CD4-positive, alpha-beta memory T cell (primary cell): ENCODE data around the gene RPL22. TPM values are rescaled to one million over a fixed set of nuclear protein-coding genes. Genes with fewer than 3 reads are reported as not detected.
A peak's percentile ranks its signal among the peaks of the same experiment; 100 is the strongest.
"Not testable (repeated sequence)": the region's sequence is repeated elsewhere in the genome, so short reads cannot be mapped to it uniquely, and the experiment has no call there.

Source experiments
- CTCF ChIA-PET: fragments of 350-600 bp; sonication (Branson Sonifier 250); formaldehyde crosslinking; loops from one replicate; lab custom pipeline; 2021; ENCODE audit warnings: inconsistent platforms; ENCODE audit not compliant: partially characterized antibody; lab: Charles Lee
- POLR2A ChIA-PET: fragments of 350-600 bp; sonication (Branson Sonifier 250); formaldehyde crosslinking; loops from one replicate; lab custom pipeline; 2021; ENCODE audit not compliant: partially characterized antibody; lab: Charles Lee
- DNase-seq, 5 donors: peaks; one replicate each; pipeline versions ENCODE4 v3.0.0 to v3.0.0-alpha.2; 2020 to 2022; ENCODE audit warnings: mixed read lengths in 1 of 5
- H3K27ac ChIP-seq: one replicate; pipeline ENCODE4 v1.7.0; 2013; ENCODE audit warnings: low read depth, low read length
- H3K27me3 ChIP-seq: 2 replicates; pipeline ENCODE4 v1.7.0; 2013; ENCODE audit warnings: mild to moderate bottlenecking, low read length, moderate library complexity; ENCODE audit not compliant: insufficient read depth
- H3K36me3 ChIP-seq: 2 replicates; pipeline ENCODE4 v1.7.0; 2013; ENCODE audit warnings: mild to moderate bottlenecking, low read length, moderate library complexity; ENCODE audit not compliant: insufficient read depth
- H3K4me1 ChIP-seq: 2 replicates; pipeline ENCODE4 v1.7.0; 2013; ENCODE audit warnings: mild to moderate bottlenecking, low read length, moderate library complexity; ENCODE audit not compliant: insufficient read depth
- H3K4me3 ChIP-seq, 2 donors: one replicate each; pipeline ENCODE4 v1.7.0; 2013; ENCODE audit warnings: low read length in 2 of 2, mild to moderate bottlenecking in 1 of 2
- H3K9me3 ChIP-seq, 2 donors: one replicate each; pipeline ENCODE4 v1.7.0; 2013; ENCODE audit warnings: low read length in 2 of 2, control low read depth in 1 of 2; ENCODE audit not compliant: control insufficient read depth in 1 of 2
- H3K27ac Mint-ChIP-seq, 7 donors: one replicate each; pipeline ENCODE4 v1.8.0; 2020 to 2021; ENCODE audit warnings: mixed read lengths in 7 of 7, mild to moderate bottlenecking in 6 of 7, inconsistent platforms in 3 of 7, moderate library complexity in 3 of 7
- H3K27me3 Mint-ChIP-seq, 2 donors: one replicate each; pipeline ENCODE4 v1.8.0; 2020 to 2021; ENCODE audit warnings: mixed read lengths in 2 of 2
- H3K36me3 Mint-ChIP-seq, 2 donors: one replicate each; pipeline ENCODE4 v1.8.0; 2020 to 2021; ENCODE audit warnings: mixed read lengths in 2 of 2, inconsistent platforms in 1 of 2, mild to moderate bottlenecking in 1 of 2
- H3K4me1 Mint-ChIP-seq, 4 donors: one replicate each; pipeline ENCODE4 v1.8.0; 2020 to 2021; ENCODE audit warnings: mixed read lengths in 4 of 4, mild to moderate bottlenecking in 1 of 4
- H3K4me3 Mint-ChIP-seq, 8 donors: one replicate each; pipeline ENCODE4 v1.8.0; 2020 to 2021; ENCODE audit warnings: mixed read lengths in 8 of 8, mild to moderate bottlenecking in 7 of 8, moderate library complexity in 6 of 8, inconsistent platforms in 3 of 8
- H3K9me3 Mint-ChIP-seq, 8 donors: one replicate each; pipeline ENCODE4 v1.8.0; 2020 to 2021; ENCODE audit warnings: mixed read lengths in 8 of 8, mild to moderate bottlenecking in 5 of 8, inconsistent platforms in 3 of 8, moderate library complexity in 1 of 8
- intact Hi-C: fragments of 100-400 bp; cut with micrococcal nuclease; formaldehyde crosslinking; loops from one replicate; pipeline ENCODE4 v1.15.1; 2023
- polyA plus RNA-seq, 2 donors: library from polyadenylated mRNA; unstranded; fragments of 300-500 nt; fragmentation: Illumina TruSeq; gene quantifications; one replicate each; pipeline ENCODE4 v1.2.3, GENCODE V29; 2021
- total RNA-seq, 2 experiments: library from RNA; stranded (reverse); gene quantifications; one replicate each; pipeline ENCODE4 v1.2.3, GENCODE V29; 2021

RPL22 gene
- total and polyA plus RNA-seq, 4 experiments from 2014 or later: 215 to 503 (median 375) TPM

DNA sequence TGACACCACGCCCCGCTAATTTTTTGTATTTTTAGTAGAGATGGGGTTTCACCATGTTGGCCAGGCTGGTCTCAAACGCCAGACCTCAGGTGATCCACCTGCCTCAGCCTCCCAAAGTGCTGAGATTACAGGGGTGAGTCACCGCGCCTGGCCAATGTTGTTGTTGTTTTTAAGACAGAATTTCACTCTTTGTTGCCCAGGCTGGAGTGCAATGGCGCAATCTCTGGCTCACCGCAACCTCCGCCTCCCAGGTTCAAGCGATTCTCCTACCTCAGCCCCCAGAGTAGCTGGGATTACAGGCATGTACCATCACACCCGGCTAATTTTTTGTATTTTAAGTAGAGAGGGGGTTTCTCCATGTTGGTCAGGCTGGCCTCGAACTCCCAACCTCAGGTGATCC, 20.2 kb upstream of the RPL22 start:
- H3K36me3 ChIP-seq: peaks cover 20% of the 10 kb centered on the region
- H3K27ac ChIP-seq, H3K9me3 Mint-ChIP-seq, intact Hi-C loops, H3K4me1 ChIP-seq, H3K4me3 ChIP-seq, H3K27me3 ChIP-seq, H3K4me1 Mint-ChIP-seq, H3K9me3 ChIP-seq, H3K27me3 Mint-ChIP-seq, DNase-seq, H3K27ac Mint-ChIP-seq, H3K4me3 Mint-ChIP-seq: not testable (repeated sequence)
- peaks cover 11 to 25% of the 10 kb centered on the region in 2 donors for H3K36me3 Mint-ChIP-seq
- CTCF ChIA-PET: interaction anchor here (1.3 to 1.8 kb wide), 2 partner anchors 15 to 27 kb away, joined by 3 to 5 read pairs; no protein-coding TSS in a partner anchor
- POLR2A ChIA-PET: interaction anchor here (0.6 kb wide), 1 partner anchor 28 kb away, joined by 3 read pairs; no protein-coding TSS in a partner anchor

DNA sequence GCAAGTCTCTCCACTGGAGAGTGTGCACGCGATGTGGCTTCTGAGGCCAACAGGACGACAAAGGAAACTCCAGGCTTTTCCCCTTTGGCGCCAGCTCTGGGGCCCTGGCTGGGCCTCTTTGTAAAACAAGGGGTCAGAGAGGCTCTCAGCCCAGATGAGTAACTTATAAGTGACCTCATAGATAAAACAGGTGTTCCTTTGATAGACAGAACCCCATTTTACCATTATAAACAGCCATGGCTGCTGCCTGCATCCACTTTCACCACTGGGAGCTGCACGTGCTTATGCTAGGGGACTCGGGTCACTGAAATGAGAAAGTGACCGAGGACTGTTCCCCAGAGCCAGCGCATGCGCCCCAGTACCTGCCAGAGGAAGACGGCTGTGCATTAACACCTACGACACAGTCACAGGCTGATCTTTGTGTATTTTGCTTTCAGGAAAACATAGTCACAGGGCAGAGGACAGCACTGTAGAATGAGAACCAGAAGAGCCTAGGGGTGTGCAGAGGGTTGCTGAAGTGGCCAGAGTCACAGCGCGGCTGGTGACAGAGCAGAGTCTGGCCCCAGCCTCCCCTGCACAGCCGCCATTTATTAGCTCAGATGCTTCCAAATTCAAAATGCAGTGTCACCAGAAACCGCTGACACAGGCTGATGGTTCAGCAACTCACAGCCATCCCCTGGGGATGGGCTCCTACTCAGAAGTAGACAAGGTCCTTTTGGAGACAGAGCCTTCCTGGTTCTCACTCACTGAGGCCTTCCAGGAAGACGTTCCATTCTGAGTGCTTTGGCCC, 19.2 kb upstream of the RPL22 start:
- Histone ChIP-seq H3K4me1 (no peaks in the 10 kb centered on the region), H3K27ac (no peak overlapping the region), H3K36me3 (peaks cover 9% of the 10 kb centered on the region), H3K27me3 (no peaks in the 10 kb centered on the region), H3K4me3 (no peak overlapping the region), H3K9me3 (no peaks in the 10 kb centered on the region)
- Mint-ChIP-seq H3K9me3 (no peaks in the 10 kb centered on the region), H3K27ac (no peak overlapping the region), H3K36me3 (peaks cover under 1 to 14% of the 10 kb centered on the region in 2 donors), H3K27me3 (no peaks in the 10 kb centered on the region), H3K4me1 (peaks cover 0 to 4% (median 3%) of the 10 kb centered on the region in 4 donors), H3K4me3 (no peak overlapping the region)
- CTCF ChIA-PET: no interaction called here
- POLR2A ChIA-PET: interaction anchor here (0.6 kb wide), 1 partner anchor 27 kb away, joined by 3 read pairs; no protein-coding TSS in a partner anchor
- no peak for DNase-seq
- intact Hi-C loops: no loop called here

DNA sequence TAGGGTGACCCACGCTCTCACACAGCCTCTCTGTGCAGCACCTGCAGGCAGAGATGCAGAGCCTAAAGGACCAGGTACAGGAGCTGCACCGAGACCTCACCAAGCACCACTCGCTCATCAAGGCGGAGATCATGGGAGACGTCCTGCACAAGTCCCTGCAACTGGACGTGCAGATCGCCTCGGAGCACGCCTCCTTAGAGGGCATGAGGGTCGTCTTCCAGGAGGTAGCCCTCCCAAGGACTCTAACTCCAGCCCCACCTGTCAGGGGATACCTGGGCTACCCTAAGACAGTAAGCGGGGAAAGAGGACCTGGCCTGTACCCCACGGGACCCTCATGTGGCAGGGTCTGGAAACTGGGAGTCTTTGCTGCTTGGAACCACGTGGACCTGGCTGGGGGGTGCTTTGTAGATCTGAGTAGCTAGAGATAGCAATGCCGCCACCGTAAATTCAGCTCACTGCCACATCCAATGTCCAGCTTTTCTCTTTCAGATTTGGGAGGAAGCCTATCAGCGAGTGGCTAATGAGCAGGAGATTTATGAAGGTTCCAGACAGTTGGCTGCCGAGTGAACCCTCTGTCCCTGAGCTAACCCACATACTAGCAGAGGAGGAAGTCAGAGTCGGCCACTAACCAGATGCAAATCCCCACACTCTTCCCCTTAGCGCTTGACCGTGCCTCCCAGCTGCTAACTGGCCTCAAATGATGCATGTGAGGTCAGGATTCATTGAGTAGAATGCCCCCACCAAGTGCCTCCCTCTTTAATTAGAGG, 13.0 kb upstream of the RPL22 start:
- DNase-seq: no peak
- intact Hi-C loops: no loop called here
- Histone ChIP-seq H3K4me1 (peaks cover 9% of the 10 kb centered on the region), H3K27ac (no peak overlapping the region), H3K4me3 (no peak overlapping the region), H3K36me3 (no peaks in the 10 kb centered on the region), H3K9me3 (no peaks in the 10 kb centered on the region), H3K27me3 (no peaks in the 10 kb centered on the region)
- Mint-ChIP-seq H3K27ac (peak overlapping the region in 1 of 7 donors; percentile 29), H3K4me1 (peaks cover 0 to 16% (median 6%) of the 10 kb centered on the region in 4 donors), H3K27me3 (no peaks in the 10 kb centered on the region), H3K9me3 (no peaks in the 10 kb centered on the region), H3K4me3 (peak overlapping the region in 2 of 8 donors; percentile 12 to 30), H3K36me3 (no peaks in the 10 kb centered on the region)
- POLR2A ChIA-PET: no interaction called here
- CTCF ChIA-PET: no interaction called here

DNA sequence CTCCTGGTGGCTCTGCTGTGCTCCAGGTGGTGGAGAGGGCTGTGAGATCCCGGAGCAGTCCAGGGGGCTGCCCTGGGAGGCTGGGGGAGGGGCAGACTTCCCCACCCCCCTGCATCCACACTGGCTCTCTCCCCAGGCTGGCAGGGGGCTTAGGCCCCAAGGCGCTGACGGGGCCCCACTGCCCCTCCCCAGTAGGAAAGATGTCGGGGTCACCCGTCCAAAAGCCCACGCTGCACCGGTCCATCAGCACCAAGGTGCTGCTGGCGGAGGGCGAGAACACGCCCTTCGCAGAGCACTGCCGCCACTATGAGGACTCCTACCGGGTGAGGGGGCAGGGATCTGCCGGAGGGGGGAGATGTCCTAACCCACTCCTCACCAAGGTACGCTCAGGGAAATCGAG, 12.3 kb upstream of the RPL22 start:
- no peaks in the 10 kb centered on the region for H3K36me3 Mint-ChIP-seq
- POLR2A ChIA-PET: no interaction called here
- CTCF ChIA-PET: no interaction called here

DNA sequence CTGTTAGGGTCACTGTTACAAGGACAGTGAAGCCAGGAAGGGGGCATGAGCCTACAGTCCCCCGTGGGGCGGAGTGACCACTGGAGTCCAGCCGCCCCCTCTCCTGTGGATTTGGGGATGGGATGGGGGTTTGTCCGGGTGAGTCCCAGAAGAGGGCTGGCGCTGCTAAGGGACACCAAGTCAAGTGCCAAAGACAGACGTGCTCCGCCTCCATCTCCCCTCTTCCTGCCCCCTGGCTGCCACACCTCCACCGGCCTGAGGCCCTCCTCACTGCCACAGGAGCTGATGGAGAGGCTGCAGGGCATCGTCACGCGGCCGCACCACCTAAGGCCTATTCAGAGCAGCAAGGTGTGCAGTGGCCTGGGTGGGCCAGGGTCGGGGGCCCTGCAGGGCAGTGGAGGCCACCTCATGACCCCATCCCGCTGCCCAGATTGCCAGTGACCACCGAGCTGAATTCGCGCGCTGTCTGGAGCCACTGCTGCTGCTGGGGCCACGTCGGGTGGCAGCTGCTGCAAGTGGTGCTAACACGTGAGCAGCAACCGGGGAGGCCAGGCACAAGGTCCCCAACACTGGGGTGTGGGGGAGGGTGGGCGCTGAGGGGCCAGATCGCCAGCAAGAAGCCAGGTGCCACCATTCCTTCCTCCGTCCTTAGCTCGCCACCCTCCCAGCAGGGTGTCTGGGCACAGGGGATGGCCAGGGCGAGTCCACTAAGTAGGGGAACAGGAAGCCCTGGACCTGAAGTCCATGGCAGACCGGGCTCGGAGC, 11.4 kb upstream of the RPL22 start:
- Mint-ChIP-seq H3K4me1 (peaks cover 3 to 23% (median 7%) of the 10 kb centered on the region in 4 donors), H3K4me3 (no peak overlapping the region), H3K36me3 (no peaks in the 10 kb centered on the region), H3K27ac (no peak overlapping the region), H3K9me3 (no peaks in the 10 kb centered on the region), H3K27me3 (peaks cover 0 to 2% of the 10 kb centered on the region in 2 donors)
- peaks cover 19% of the 10 kb centered on the region for H3K4me1 ChIP-seq
- H3K9me3 ChIP-seq: no peaks in the 10 kb centered on the region
- no peak for DNase-seq
- H3K27ac ChIP-seq: no peak overlapping the region
- intact Hi-C loops: no loop called here
- H3K36me3 ChIP-seq: no peaks in the 10 kb centered on the region
- no peak overlapping the region for H3K4me3 ChIP-seq
- ChIA-PET CTCF (no interaction called here), POLR2A (interaction anchor here (0.9 kb wide), 1 partner anchor 25 kb away, joined by 3 read pairs; the partner anchor contains the start of gene ICMT)
- H3K27me3 ChIP-seq: no peaks in the 10 kb centered on the region

More for the DNA sequence above, 12.3 kb upstream of the RPL22 start:
- Mint-ChIP-seq H3K4me1 (peaks cover 2 to 19% (median 6%) of the 10 kb centered on the region in 4 donors), H3K9me3 (no peaks in the 10 kb centered on the region), H3K27ac (no peak overlapping the region), H3K27me3 (peaks cover 0 to 2% of the 10 kb centered on the region in 2 donors), H3K4me3 (no peak overlapping the region)
- Histone ChIP-seq H3K27me3 (no peaks in the 10 kb centered on the region), H3K4me3 (no peak overlapping the region), H3K27ac (no peak overlapping the region), H3K36me3 (no peaks in the 10 kb centered on the region), H3K4me1 (peaks cover 13% of the 10 kb centered on the region), H3K9me3 (no peaks in the 10 kb centered on the region)
- DNase-seq: no peak
- intact Hi-C loops: no loop called here

DNA sequence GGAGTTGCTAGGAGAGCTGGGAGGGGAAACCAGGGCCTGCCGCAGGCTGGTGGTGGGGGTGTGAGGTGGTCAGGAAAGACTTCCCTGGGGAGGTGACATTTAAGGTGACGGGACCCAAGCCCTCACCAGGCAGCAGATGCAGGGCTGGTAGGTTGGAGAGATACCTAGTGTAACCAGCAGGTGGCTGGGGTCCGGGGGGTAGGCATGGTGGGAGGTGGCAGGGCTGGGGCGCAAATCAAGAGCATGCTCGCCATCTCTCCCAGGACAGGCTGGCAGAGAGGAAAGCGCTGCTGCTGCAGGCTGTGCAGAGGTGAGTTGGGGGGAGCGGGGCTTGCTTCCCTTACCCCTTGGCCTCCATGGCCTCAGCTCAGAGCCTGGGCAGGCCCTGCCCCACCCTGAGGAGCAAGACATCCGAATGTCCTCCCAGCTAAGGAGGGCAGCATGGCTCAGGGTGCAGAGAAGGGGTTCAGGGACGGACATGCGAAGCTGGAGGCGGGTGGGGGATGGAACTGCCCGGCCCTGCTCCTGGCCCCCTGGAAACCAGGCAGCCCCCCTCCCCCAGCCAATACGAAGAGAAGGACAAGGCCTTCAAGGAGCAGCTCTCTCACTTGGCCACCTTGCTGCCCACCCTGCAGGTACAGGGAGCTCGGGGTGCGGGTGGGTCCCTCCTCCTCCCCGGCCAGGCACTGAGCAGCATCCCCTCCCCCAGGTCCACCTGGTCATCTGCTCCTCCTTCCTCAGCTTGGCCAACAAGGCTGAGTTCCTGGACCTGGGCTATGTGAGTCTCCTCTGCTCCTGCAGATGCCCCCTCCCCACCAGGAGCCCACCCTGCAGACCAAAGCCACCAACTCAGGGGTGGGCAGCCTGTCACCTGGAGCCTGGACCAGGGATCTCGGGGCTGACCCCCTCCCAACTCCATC, 10.5 kb upstream of the RPL22 start:
- Mint-ChIP-seq H3K27ac (peak overlapping the region in 1 of 7 donors; percentile 75), H3K36me3 (no peaks in the 10 kb centered on the region), H3K4me3 (peak overlapping the region; percentile 50 to 74 (median 62)), H3K4me1 (peaks cover 2 to 22% (median 7%) of the 10 kb centered on the region in 4 donors), H3K9me3 (no peaks in the 10 kb centered on the region), H3K27me3 (peaks cover 0 to 2% of the 10 kb centered on the region in 2 donors)
- no peak overlapping the region for H3K4me3 ChIP-seq
- intact Hi-C loops: loop anchor here (5.0 kb wide), 1 partner anchor 37 kb away; no protein-coding TSS in a partner anchor
- ChIA-PET POLR2A (interaction anchor here (0.9 kb wide), 1 partner anchor 26 kb away, joined by 3 read pairs; the partner anchor contains the start of gene ICMT), CTCF (no interaction called here)
- peaks cover 22% of the 10 kb centered on the region for H3K4me1 ChIP-seq
- DNase-seq: peak in 3 of 5 donors; percentile 14 to 21 (median 16)
- H3K27ac ChIP-seq: no peak overlapping the region
- no peaks in the 10 kb centered on the region for H3K27me3 ChIP-seq
- no peaks in the 10 kb centered on the region for H3K9me3 ChIP-seq
- no peaks in the 10 kb centered on the region for H3K36me3 ChIP-seq
